PC-9 (cell line): ENCODE data around the gene HOXD10.

Source experiments
- CTCF ChIP-seq: fragments of 200-600 bp; sonication (generic); conservative IDR thresholded peaks from 2 replicates; pipeline ENCODE4 v1.6.1; 2017; ENCODE audit warnings: mixed run types, antibody characterized with exemption, mild to moderate bottlenecking, moderate library complexity
- EZH2 ChIP-seq: fragments of 200-600 bp; sonication (generic); IDR thresholded peaks from 2 replicates; pipeline ENCODE4 v1.8.0; 2017; ENCODE audit warnings: antibody characterized with exemption, low read depth

- no peak for TF ChIP-seq CTCF
- no peak for TF ChIP-seq EZH2
These were observed 48.9 kb downstream of the HOXD10 start for GRCh38 chr2:176165370-176166050.
